Fibroblast of skin of right biceps (primary cell): Measurements from ENCODE around the gene MCIDAS.

Experiments
- DNase-seq: peaks from one replicate; pipeline ENCODE4 v3.0.0-alpha.2; 2013

Gene MCIDAS

DNA sequence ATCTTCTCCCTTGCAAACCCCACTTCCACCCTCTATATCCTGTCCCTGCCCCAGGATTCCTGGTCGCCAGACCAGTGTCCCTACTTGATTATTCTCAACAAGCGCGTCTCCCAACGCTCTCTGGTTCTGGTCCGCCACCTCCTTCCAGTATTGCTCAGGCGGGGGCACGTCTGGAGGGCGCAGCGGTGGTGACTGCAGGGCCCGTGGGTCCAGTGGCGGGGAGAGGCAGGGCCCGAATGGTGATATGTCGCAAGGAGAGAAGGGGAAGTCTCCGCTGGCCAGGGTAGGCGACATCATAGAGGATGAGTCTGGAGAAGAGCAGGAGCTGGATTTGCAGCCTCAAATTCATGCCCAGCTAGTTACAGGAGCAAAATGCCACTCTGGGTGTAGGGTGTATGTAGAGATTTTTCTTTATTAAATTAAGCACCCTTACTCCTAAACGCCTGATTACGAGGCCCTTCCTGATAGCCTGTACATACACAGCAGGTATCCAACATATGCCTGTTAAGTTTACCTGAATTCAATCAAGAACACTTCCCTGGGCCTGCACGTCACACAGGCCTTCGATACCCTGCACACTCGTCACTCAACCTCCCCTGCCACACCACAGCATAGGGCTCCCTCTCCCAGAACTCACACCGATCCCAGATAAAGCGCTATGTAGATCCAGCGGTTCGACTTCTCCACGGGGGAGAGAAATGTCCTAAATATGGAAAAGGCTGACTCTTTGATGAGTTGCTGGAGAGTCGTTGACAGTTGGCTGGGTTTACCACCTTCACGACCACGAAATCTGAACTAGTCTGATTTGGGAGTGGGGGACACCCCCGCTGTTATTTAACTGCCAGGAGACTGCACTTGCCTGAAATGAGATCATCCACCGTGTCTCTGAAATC lies 4.8 kb downstream of the MCIDAS start:
- no peak for DNase-seq

DNA sequence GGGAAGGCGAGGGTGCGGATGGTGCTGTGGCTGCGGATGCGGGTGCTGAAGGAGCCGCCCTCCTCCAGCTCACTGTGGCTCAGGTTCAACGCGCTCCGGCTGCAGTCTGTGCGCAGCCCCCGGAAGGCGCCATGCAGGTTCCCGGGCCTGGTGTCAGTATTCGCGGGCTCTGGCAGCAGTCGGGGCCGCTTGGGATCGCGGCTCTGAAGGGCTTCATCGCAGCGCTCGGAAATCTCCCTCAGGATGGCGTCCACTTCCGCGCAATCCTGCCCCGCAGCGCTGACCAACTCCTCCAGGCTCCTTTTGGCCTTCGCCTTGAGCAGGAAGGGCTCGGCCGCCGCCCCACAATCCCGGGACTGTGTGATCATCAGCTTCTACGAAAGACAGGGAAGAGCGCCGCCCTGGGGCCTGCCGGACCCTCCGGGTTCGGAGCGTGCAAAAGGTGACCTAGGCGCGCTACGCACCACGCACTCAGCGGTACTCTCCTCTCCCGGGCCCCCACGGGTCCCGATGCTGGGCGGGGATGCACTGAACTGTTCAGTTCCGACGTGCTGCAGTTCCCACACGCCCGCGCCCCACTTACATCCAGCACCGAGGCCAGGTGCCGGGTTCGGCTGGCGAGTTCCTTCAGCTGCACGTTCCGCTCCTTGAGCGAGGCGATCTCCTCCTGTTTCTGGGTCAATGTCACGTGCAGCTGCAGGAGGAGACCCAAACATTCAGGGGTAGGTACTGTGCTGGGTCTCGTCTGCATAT lies 6.5 kb downstream of the MCIDAS start:
- no peak for DNase-seq

GRCh38 chr5:55219770-55220169 lies 7.3 kb downstream of the MCIDAS start:
- no peak for DNase-seq

- no peak for DNase-seq
Observed at GRCh38 chr5:55218967-55219366, 8.1 kb downstream of the MCIDAS start.

GRCh38 chr5:55211184-55211874 lies 15.8 kb downstream of the MCIDAS start:
- no peak for DNase-seq

DNA sequence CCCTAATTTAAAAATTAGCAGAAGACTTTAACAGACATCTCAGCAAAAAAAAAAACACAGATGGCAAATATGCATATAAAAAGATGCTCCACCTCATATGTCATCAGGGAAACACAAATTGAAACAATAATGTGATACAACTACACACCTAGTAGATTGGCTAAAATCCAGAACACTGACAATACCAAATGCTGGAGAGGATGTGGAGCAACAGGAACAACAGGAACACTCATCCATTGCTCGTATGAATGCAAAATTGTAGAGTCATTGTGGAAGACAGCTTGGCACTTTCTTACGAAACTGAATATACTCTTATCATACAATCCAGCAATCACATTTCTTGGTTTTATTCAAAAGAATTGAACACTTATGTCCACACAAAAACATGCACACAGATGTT lies 22.1 kb downstream of the MCIDAS start:
- no peak for DNase-seq

DNA sequence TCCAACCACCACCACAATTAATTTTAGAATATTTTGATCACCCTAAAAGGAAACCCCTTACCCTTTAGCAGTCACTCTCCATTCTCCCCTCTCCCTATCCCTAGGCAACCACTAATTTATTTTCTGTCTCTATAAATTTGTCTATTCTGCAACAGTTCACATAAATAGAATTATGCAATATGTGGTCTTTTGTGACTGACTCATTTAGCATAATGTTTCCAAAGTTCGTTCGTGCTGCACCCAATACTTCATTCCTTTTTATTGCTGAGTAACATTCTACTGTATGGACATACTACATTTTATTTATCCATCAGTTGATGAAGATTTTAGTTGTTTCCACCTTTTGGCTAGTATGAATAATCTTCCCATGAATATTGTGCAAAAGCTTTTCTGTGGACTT lies 36.0 kb downstream of the MCIDAS start:
- no peak for DNase-seq

DNA sequence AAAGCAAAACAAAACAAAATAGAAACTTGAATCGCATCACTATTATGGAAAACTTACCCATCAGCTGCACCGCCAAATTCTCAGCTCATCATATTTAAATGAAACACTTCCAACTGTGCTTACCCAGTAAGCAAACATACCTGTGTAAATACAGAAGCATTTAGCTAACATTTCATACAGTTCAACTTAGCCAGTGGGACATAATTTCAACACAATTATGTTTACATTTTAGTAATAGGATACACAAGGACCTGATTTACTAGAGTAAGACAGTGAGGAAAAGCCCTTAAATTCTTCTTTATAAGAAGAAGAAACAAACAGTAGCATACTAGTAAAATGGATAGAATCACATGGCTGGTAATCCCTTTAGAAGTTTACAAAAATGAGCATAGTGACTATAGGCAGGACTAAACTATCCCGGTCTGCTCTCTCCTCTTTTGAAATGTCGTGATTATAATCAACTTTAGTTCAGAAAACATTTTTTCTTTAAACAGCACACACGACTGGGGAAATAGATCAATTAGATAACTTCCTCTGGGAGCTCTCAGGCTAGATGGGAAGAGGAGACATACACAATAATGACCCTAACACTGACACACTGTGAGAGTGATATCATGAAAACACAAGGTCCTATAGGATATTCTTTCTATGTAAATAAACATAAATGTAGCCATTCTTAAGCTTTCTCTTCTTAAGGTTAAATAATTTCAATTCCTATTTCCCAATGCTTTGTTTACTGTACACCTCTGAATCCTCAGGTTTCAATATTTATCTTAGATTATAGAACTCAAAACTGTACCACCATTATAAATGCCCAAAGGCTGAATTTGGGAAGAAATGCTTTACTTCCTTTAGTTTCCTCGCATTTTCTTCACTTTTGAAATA lies 38.2 kb downstream of the MCIDAS start:
- no peak for DNase-seq

DNA sequence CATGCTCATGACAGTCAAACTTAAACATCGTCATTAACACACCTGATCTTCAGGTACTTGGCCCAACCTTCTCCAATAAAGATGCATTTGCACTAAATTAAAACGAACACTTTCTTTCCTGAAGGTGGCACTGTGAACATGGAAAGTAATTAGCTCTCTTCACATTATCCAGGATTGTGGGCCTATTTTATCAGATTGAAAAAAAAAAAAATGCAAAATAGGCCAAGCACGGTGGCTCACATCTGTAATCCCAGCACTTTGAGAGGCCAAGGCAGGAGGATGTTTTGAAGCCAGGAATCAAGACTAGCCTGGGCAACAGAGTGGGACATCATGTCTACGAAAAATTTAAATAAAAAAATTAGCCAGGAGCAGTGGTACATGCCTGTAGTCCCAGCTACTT lies 39.7 kb downstream of the MCIDAS start:
- DNase-seq, result no peak

DNA sequence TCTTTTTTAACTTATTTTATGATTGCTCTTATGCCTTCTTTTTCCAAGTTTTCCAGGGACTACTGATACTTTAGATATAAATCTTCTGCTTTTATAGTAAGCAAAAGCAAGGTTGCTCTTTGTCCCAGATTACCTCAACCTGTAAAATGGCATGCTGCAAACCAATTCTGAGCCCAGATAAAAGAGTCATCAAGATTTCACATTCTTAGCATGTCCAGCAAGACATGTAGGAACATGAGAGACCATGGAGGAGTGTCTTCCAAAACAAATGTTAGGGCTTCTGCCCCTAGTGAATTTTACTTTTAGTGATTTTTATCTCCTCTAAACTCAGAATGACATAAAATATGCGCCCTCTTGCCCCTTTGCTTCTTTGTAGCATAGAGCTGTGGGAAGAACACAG lies 47.1 kb downstream of the MCIDAS start:
- no peak for DNase-seq

DNA sequence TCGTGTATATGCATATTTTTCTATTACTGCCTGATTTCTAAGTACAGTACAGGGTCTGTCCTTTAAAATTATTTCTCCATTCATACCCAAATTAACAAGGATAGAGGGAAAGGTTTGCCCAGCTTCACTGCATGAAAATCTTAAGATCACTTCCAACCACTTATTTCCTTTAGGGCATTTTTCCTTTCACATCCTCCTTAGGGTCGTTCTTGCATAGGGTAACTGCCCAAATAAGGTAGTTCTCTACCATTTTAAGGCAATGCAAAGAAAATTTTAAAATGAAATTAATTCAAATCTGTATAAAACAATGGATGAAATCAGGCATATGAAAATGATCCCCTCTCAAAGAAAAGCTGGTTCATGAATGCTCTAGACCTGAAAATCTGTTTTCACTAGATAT lies 50.0 kb downstream of the MCIDAS start:
- DNase-seq, result no peak

GRCh38 chr5:55176176-55176818 lies 50.8 kb downstream of the MCIDAS start:
- DNase-seq, result peak; percentile 7

- no peak for DNase-seq
Observed at GRCh38 chr5:55175781-55176175, 51.3 kb downstream of the MCIDAS start.

GRCh38 chr5:55173687-55174230 lies 53.4 kb downstream of the MCIDAS start:
- no peak for DNase-seq

DNA sequence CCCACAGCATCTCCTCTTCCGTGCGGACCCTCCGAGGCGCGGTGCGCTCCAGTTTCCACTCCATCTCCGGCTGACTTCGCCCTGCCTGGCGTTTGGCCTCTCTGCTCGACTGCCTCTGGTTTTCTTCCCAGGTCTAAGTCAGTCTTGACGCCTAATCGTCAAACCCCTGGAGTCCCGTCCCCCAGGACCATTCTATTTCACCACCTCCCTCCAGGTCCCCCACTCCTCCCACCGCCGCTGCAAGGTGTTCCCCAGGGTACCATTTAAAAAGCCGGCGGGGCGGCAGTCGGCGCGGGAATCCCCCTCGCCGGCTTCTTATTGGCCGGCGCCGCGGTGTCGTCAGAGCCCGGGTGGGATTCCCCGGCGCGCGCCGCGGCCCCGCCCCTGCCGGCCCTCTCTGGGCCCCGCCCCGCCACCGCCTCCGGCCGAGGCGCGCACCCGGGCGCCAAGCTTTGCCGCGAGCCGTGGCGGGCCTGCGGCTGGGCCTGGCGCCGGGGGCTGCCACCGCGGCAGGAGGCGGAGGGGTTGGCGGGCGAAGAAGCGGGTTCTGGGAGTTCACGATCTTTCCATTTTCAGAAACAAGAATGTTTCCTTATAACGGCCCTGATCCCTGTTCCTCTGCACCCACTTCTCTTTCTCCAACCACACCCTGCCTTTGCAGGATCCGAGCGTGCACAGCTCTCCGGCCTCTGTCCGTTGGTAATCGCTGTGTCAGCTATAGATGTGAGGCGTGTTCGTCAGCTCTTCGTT lies 54.0 kb downstream of the MCIDAS start, which contains the start of gene CDC20B:
Gene CDC20B (minus strand): TSS at position 241 of the 750 bp plus-strand sequence. CDS start 177 bp downstream, at position 64.
- DNase-seq, result peak; percentile 78

DNA sequence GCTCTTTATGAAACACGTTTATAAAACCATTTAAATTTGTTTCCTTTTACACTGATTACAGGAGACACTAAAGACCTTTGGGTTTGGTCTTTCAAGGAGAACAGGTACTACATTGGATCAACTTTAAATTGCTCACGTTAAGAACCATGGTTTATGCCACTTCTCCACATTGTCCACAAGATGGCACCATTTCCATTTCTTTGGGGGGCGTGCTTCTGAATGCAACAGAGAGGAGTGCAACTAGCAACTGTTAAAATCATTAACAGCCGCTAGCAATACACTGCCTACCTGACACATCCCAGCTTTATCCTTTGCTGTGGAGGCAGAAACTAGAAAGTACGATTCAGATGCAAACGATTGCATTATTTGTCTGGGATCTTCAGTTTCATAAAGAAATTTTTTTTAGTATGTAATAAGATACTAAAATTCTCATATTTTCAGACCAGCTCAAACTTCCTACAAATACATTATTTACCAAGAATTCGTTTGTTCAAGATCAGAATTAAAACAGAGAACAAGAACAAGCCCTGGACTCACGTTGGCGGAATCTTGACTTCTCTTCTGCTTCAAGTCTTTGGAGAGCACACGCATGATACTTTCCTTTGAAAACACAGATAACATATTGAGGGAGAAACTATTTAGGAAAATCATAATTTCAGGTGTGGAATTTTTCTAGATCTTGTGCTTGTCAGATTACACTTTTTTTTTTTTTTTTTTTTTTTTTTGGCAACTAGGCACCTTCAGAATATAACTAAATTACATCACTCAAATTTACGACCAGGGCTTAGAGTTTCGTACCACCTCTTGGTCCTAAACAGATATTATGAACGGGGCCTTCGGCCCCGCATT lies 54.8 kb downstream of the MCIDAS start:
- peak; percentile 78 for DNase-seq

DNA sequence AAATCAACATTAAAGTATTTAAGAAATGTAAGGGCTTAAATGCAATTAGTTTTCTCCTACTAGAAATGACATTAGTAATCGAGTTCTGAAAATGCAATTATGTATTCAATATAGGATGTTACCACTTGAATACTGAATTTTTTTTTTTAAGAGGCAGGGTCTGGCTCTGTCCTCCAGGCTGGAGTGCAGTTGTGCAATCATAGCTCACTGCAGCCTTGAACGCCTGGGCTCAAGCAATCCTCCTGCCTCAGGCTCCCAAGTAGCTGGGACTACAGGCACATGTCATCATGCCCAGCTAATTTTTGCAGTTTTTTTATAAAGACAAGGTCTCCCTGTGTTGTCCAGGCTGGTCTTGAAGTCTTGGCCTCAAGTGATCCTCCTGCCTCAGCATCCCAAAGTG lies 55.6 kb downstream of the MCIDAS start:
- DNase-seq, result no peak
